ENCODE results near the gene ZNF460. TPM values are rescaled to one million over a fixed set of nuclear protein-coding genes. Genes with fewer than 3 reads are reported as not detected.
"Not testable (repeated sequence)": the region's sequence is repeated elsewhere in the genome, so short reads cannot be mapped to it uniquely, and the experiment has no call there.

ZNF460 gene
- total and polyA plus RNA-seq, 2 of the 4 experiments (the other 2 are of a cell fraction) = 3.6 to 55.2 TPM

GRCh38 chr19:57249329-57249728 lies 31.0 kb upstream of the ZNF460 start:
- CTCF ChIA-PET = no interaction called here
- peak overlapping the region; percentile 57 for H3K4ac ChIP-seq (ENCODE audit: low read depth, low read length)
- H3K4me1 ChIP-seq (ENCODE audit: control insufficient read depth, insufficient read depth, low read length) = peaks cover 2% of the 10 kb centered on the region
- H3K23ac ChIP-seq (ENCODE audit: low read depth, low read length) = 0 out of 2 replicates have a peak overlapping the region, but pooled peaks have one; percentile 41
- H3K4me3 ChIP-seq (ENCODE audit: insufficient read depth, low read depth, low read length) = no peak overlapping the region
- peak overlapping the region; percentile 43; the same call in 1 of the 2 replicates for H2AK5ac ChIP-seq (ENCODE audit: low read depth, low read length)
- no peak overlapping the region for H2AFZ ChIP-seq (replicated peaks; ENCODE audit: low read length, poor library complexity)
- H2BK120ac ChIP-seq (ENCODE audit: low read depth, low read length) = no peak overlapping the region
- H4K5ac ChIP-seq (ENCODE audit: low read depth, low read length) = no peak overlapping the region
- 0 out of 2 replicates have a peak overlapping the region, but pooled peaks have one; percentile 5 for H4K91ac ChIP-seq (ENCODE audit: insufficient read depth, low read depth, low read length)
- no peak overlapping the region for H2BK20ac ChIP-seq (ENCODE audit: low read depth, low read length)
- H2BK15ac ChIP-seq (ENCODE audit: low read depth, low read length) = no peak overlapping the region
- peaks cover 70% of the 10 kb centered on the region for H3K36me3 ChIP-seq (ENCODE audit: control insufficient read depth, insufficient read depth, low read length)
- POLR2A ChIA-PET (ENCODE audit: unreplicated experiment) = no interaction called here
- H3K18ac ChIP-seq (ENCODE audit: low read depth, low read length) = no peak overlapping the region; the same call in 1 of the 2 replicates
- peak overlapping the region; percentile 50 for H2BK5ac ChIP-seq (ENCODE audit: low read depth, low read length, poor library complexity, severe bottlenecking)
- peak overlapping the region in 1 of 2 experiments; percentile 62; a peak in 1 of 4 replicates for H4K8ac ChIP-seq (ENCODE audit: low read depth in 2 of 2, low read length in 2 of 2)
- no CpG with 5 or more reads among the region's 1 CpG for WGBS, 2 experiments (ENCODE audit: extremely low coverage in 2 of 2, insufficient read length in 1 of 2)
- TF ChIP-seq CTCF (conservative IDR thresholded peaks at IDR 0.05; ENCODE audit: low read depth, low read length) (no peak), SMC3 (IDR thresholded peaks at IDR 0.05; ENCODE audit: low read depth, low read length) (no peak), CHD1 (IDR thresholded peaks at IDR 0.05; ENCODE audit: low read depth, low read length) (no peak), RFX5 (IDR thresholded peaks at IDR 0.05; ENCODE audit: low read depth, low read length) (no peak), RAD21 (IDR thresholded peaks at IDR 0.05; ENCODE audit: low read length) (no peak), FOS (IDR thresholded peaks at IDR 0.05; ENCODE audit: low read depth, low read length) (no peak), MAFK (IDR thresholded peaks at IDR 0.05; ENCODE audit: low read depth, low read length) (no peak)
- H3K9me1 ChIP-seq (ENCODE audit: insufficient read depth, low read length) = peaks cover 7% of the 10 kb centered on the region; the same call in 1 of the 2 replicates
- intact Hi-C loops (cut with micrococcal nuclease) = no loop called here
- no TSS peak for BruUV-seq (replicated peaks)
- H3K4me2 ChIP-seq (ENCODE audit: low read depth, low read length) = peak overlapping the region; percentile 19; the same call in 1 of the 2 replicates
- 0 out of 2 replicates have a peak overlapping the region, but pooled peaks have one; percentile 65 for H3K14ac ChIP-seq (replicated peaks; ENCODE audit: low read depth, low read length)
- H3K27me3 ChIP-seq (ENCODE audit: control insufficient read depth, insufficient read depth, low read length) = no peaks in the 10 kb centered on the region
- H2AK9ac ChIP-seq (replicated peaks; ENCODE audit: low read depth, low read length, poor library complexity) = no peak overlapping the region
- peak; percentile 47 for DNase-seq
- no peak overlapping the region for H3K9ac ChIP-seq (ENCODE audit: low read depth, low read length)
- peaks cover 47 to 67% of the 10 kb centered on the region in 2 experiments for H3K79me1 ChIP-seq (ENCODE audit: low read depth in 1 of 2, low read length in 2 of 2)
- H3K27ac ChIP-seq (ENCODE audit: insufficient read depth, low read length) = no peak overlapping the region
- H3K56ac ChIP-seq (ENCODE audit: extremely low read depth, insufficient read depth, low read length) = no peak overlapping the region
- H4K20me1 ChIP-seq (ENCODE audit: insufficient read depth, low read length) = peaks cover 11% of the 10 kb centered on the region; the same call in 1 of the 2 replicates
- dilution Hi-C loops (cut with HindIII; ENCODE audit: low sequenced_read_pairs, unreplicated experiment) = no loop called here
- peak; percentile 51 for ATAC-seq (ENCODE audit: low read depth)
- H3K9me3 ChIP-seq (ENCODE audit: control insufficient read depth, insufficient read depth, low read length) = no peaks in the 10 kb centered on the region; the same call in 1 of the 2 replicates
- in situ Hi-C loops (cut with MboI; ENCODE audit: low sequenced_read_pairs) = no loop called here

- H2AK5ac ChIP-seq (ENCODE audit: low read depth, low read length); H3K4ac ChIP-seq (ENCODE audit: low read depth, low read length); H4K20me1 ChIP-seq (ENCODE audit: insufficient read depth, low read length); H3K14ac ChIP-seq (replicated peaks; ENCODE audit: low read depth, low read length); H4K91ac ChIP-seq (ENCODE audit: insufficient read depth, low read depth, low read length); H3K27ac ChIP-seq (ENCODE audit: insufficient read depth, low read length); BruUV-seq (replicated peaks); H3K9me1 ChIP-seq (ENCODE audit: insufficient read depth, low read length); H3K4me1 ChIP-seq (ENCODE audit: control insufficient read depth, insufficient read depth, low read length); H2BK120ac ChIP-seq (ENCODE audit: low read depth, low read length); H3K9me3 ChIP-seq (ENCODE audit: control insufficient read depth, insufficient read depth, low read length); H4K8ac ChIP-seq (ENCODE audit: low read depth in 2 of 2, low read length in 2 of 2); POLR2A ChIA-PET (ENCODE audit: unreplicated experiment); in situ Hi-C loops (cut with MboI; ENCODE audit: low sequenced_read_pairs); H4K5ac ChIP-seq (ENCODE audit: low read depth, low read length); H3K56ac ChIP-seq (ENCODE audit: extremely low read depth, insufficient read depth, low read length); H2BK20ac ChIP-seq (ENCODE audit: low read depth, low read length); H3K18ac ChIP-seq (ENCODE audit: low read depth, low read length); H2BK15ac ChIP-seq (ENCODE audit: low read depth, low read length); H2AK9ac ChIP-seq (replicated peaks; ENCODE audit: low read depth, low read length, poor library complexity); H2AFZ ChIP-seq (replicated peaks; ENCODE audit: low read length, poor library complexity); H3K27me3 ChIP-seq (ENCODE audit: control insufficient read depth, insufficient read depth, low read length); ATAC-seq (ENCODE audit: low read depth); dilution Hi-C loops (cut with HindIII; ENCODE audit: low sequenced_read_pairs, unreplicated experiment); intact Hi-C loops (cut with micrococcal nuclease); H2BK5ac ChIP-seq (ENCODE audit: low read depth, low read length, poor library complexity, severe bottlenecking); H3K4me3 ChIP-seq (ENCODE audit: insufficient read depth, low read depth, low read length); CTCF ChIA-PET; H3K4me2 ChIP-seq (ENCODE audit: low read depth, low read length); H3K23ac ChIP-seq (ENCODE audit: low read depth, low read length); H3K9ac ChIP-seq (ENCODE audit: low read depth, low read length): not testable (repeated sequence)
- peak; percentile 42 for DNase-seq
- 90% methylated on average over 2 of the region's 11 CpGs; no CpG with 5 or more reads in 1 of the 2 experiments for WGBS, 2 experiments (ENCODE audit: extremely low coverage in 2 of 2, insufficient read length in 1 of 2)
- peaks cover 21 to 39% of the 10 kb centered on the region in 2 experiments for H3K79me1 ChIP-seq (ENCODE audit: low read depth in 1 of 2, low read length in 2 of 2)
- peaks cover 38% of the 10 kb centered on the region for H3K36me3 ChIP-seq (ENCODE audit: control insufficient read depth, insufficient read depth, low read length)
These were observed 26.5 kb upstream of the ZNF460 start for GRCh38 chr19:57253767-57254166.

Measured in IMR-90 (cell line).